ENCODE data around the gene ACOX3.

- no peak for TF ChIP-seq CTCF (optimal IDR thresholded peaks at IDR 0.05 in 1 of 3, IDR thresholded peaks at IDR 0.05 in 1 of 3, conservative IDR thresholded peaks at IDR 0.05 in 1 of 3; ENCODE audit: extremely low read depth in 1 of 3, insufficient read depth in 2 of 3, low read length in 3 of 3)
- no peak for TF ChIP-seq EZH2 (IDR thresholded peaks at IDR 0.05; ENCODE audit: low read length)
Measured at GRCh38 chr4:8387194-8387593, 53.3 kb downstream of the ACOX3 start.

All from keratinocyte (primary cell).